PFSK-1 (cell line): ENCODE results near the gene RAB38. TPM values are rescaled to one million over a fixed set of nuclear protein-coding genes. Genes with fewer than 3 reads are reported as not detected.

Experiments used
- FOXP2 ChIP-seq: optimal IDR thresholded peaks from 2 replicates; pipeline ENCODE3; 2011; ENCODE audit warnings: borderline replicate concordance, control low read depth, inconsistent platforms; ENCODE audit not compliant: insufficient read depth; ENCODE audit errors: extremely low read length, extremely low read depth
- POLR2AphosphoS5 ChIP-seq: IDR thresholded peaks from 2 replicates; pipeline ENCODE4 v1.6.1; 2012; ENCODE audit warnings: low read depth, mild to moderate bottlenecking, control low read depth, low read length, moderate library complexity
- REST ChIP-seq, 2 experiments: IDR thresholded peaks; 2 replicates each; pipeline versions ENCODE4 v1.6.1 to v1.8.0; 2011 to 2012; ENCODE audit warnings: low read depth in 2 of 2, low read length in 2 of 2, control low read depth in 1 of 2, inconsistent platforms in 1 of 2, mild to moderate bottlenecking in 1 of 2, moderate library complexity in 1 of 2; ENCODE audit not compliant: insufficient read depth in 1 of 2
- SIN3A ChIP-seq: IDR thresholded peaks from 2 replicates; pipeline ENCODE4 v1.6.1; 2012; ENCODE audit warnings: mild to moderate bottlenecking, low read length, moderate library complexity, borderline replicate concordance; ENCODE audit not compliant: insufficient read depth
- TAF1 ChIP-seq: IDR thresholded peaks from 2 replicates; pipeline ENCODE4 v1.6.1; 2012; ENCODE audit warnings: low read length, control low read depth, borderline replicate concordance; ENCODE audit not compliant: insufficient read depth
- polyA plus RNA-seq: library from polyadenylated mRNA; unstranded; fragments of >200 nt; gene quantifications from one replicate; pipeline ENCODE4 v1.2.1, GENCODE V29; 2012; ENCODE audit warnings: low read depth, missing spikeins; ENCODE audit not compliant: insufficient read length

The RAB38 gene
- polyA plus RNA-seq: not detected

- TF ChIP-seq REST (IDR thresholded peaks at IDR 0.05; ENCODE audit: insufficient read depth in 1 of 2, low read depth in 2 of 2, low read length in 2 of 2): no peak
- no peak for TF ChIP-seq SIN3A
- no peak for TF ChIP-seq TAF1
Measured at GRCh38 chr11:88174709-88175568, at the start of gene RAB38. TSS of gene RAB38 (minus strand) at chr11:88175443. CDS start at chr11:88175384, 59 bp downstream.

- no peak for TF ChIP-seq SIN3A
- TF ChIP-seq REST (IDR thresholded peaks at IDR 0.05; ENCODE audit: insufficient read depth in 1 of 2, low read depth in 2 of 2, low read length in 2 of 2): no peak
- no peak for TF ChIP-seq TAF1
- TF ChIP-seq POLR2AphosphoS5: no peak
- TF ChIP-seq FOXP2: no peak
Measured at GRCh38 chr11:88213406-88213805, 38.2 kb upstream of the RAB38 start.

GRCh38 chr11:88212300-88212699 is 37.1 kb upstream of the RAB38 start:
- TF ChIP-seq FOXP2 (no peak), REST (IDR thresholded peaks at IDR 0.05; ENCODE audit: insufficient read depth in 1 of 2, low read depth in 2 of 2, low read length in 2 of 2) (no peak), SIN3A (no peak), TAF1 (no peak), POLR2AphosphoS5 (no peak)

GRCh38 chr11:88208745-88209144 is 33.5 kb upstream of the RAB38 start:
- TF ChIP-seq TAF1 (no peak), FOXP2 (no peak), SIN3A (no peak), POLR2AphosphoS5 (no peak), REST (IDR thresholded peaks at IDR 0.05; ENCODE audit: insufficient read depth in 1 of 2, low read depth in 2 of 2, low read length in 2 of 2) (no peak)

GRCh38 chr11:88206751-88207150 is 31.5 kb upstream of the RAB38 start:
- TF ChIP-seq SIN3A (no peak), POLR2AphosphoS5 (no peak), FOXP2 (no peak), REST (IDR thresholded peaks at IDR 0.05; ENCODE audit: insufficient read depth in 1 of 2, low read depth in 2 of 2, low read length in 2 of 2) (no peak), TAF1 (no peak)
